ENCODE results near the gene AP2S1. TPM values are rescaled to one million over a fixed set of nuclear protein-coding genes. Genes with fewer than 3 reads are reported as not detected.

The AP2S1 gene
- total RNA-seq, 1 experiment from 2014 or later, result 146 TPM

DNA sequence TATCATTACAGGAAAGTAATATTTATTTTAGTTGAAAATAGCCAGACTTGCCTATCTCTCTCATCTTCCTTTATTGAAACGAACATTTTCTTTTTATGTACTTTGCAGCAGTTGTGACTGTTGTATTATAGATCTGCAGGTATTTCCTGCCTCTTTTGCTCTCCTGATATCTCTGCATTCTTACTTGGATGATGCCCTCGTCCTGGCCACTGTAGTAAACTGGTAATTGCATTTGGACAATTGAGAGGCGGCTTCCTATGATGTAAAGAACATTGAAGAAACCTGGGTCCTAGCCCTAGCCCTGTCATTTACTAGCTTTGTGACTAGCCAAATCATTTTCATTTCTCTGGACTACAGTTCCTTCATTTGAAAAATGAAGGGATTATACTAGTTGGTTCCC is 16.5 kb upstream of the AP2S1 start:
- ChIA-PET POLR2A (interaction anchor here (0.7 kb wide), 1 partner anchor 1739 kb away, joined by 5 read pairs; no protein-coding TSS in a partner anchor), CTCF (interaction anchor here (0.5 kb wide), 1 partner anchor 21 kb away, joined by 15 read pairs; no protein-coding TSS in a partner anchor)
- TF ChIP-seq TCF7L2 (IDR thresholded peaks at IDR 0.05; ENCODE audit: low read depth, low read length), result peak; percentile 86
- TF ChIP-seq, protein P1, sequence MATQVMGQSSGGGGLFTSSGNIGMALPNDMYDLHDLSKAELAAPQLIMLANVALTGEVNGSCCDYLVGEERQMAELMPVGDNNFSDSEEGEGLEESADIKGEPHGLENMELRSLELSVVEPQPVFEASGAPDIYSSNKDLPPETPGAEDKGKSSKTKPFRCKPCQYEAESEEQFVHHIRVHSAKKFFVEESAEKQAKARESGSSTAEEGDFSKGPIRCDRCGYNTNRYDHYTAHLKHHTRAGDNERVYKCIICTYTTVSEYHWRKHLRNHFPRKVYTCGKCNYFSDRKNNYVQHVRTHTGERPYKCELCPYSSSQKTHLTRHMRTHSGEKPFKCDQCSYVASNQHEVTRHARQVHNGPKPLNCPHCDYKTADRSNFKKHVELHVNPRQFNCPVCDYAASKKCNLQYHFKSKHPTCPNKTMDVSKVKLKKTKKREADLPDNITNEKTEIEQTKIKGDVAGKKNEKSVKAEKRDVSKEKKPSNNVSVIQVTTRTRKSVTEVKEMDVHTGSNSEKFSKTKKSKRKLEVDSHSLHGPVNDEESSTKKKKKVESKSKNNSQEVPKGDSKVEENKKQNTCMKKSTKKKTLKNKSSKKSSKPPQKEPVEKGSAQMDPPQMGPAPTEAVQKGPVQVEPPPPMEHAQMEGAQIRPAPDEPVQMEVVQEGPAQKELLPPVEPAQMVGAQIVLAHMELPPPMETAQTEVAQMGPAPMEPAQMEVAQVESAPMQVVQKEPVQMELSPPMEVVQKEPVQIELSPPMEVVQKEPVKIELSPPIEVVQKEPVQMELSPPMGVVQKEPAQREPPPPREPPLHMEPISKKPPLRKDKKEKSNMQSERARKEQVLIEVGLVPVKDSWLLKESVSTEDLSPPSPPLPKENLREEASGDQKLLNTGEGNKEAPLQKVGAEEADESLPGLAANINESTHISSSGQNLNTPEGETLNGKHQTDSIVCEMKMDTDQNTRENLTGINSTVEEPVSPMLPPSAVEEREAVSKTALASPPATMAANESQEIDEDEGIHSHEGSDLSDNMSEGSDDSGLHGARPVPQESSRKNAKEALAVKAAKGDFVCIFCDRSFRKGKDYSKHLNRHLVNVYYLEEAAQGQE (IDR thresholded peaks at IDR 0.05; ENCODE audit: insufficient read depth in 1 of 2, low read depth in 2 of 2, low read length in 1 of 2), result no peak
- H3K27me3 ChIP-seq (ENCODE audit: control insufficient read depth, insufficient read depth, low read length), result no peaks in the 10 kb centered on the region
- no peaks in the 10 kb centered on the region for H3K9me3 ChIP-seq (ENCODE audit: control insufficient read depth, insufficient read depth, low read depth, low read length)
- peak; percentile 22; the same call in 1 of the 2 replicates for ATAC-seq
- peak overlapping the region in 1 of 2 experiments; percentile 5; a peak in 1 of 4 replicates for H3K4me3 ChIP-seq (ENCODE audit: low read depth in 2 of 2, low read length in 2 of 2)
- H3K36me3 ChIP-seq (ENCODE audit: control insufficient read depth, insufficient read depth, low read length), result no peaks in the 10 kb centered on the region
- H3K4me1 ChIP-seq (ENCODE audit: control insufficient read depth, insufficient read depth, low read length), result peaks cover 63% of the 10 kb centered on the region
- in situ Hi-C loops (cut with HindIII; ENCODE audit: low pct_unique_long_range_greater_than_20kb, low sequenced_read_pairs), result no loop called here
- DNase-seq (ENCODE audit: low read depth, low spot score), result no peak
- peak overlapping the region; percentile 94 for H3K27ac ChIP-seq (ENCODE audit: low read length)
- no TSS peak for BruUV-seq (replicated peaks)
- intact Hi-C loops (cut with micrococcal nuclease; ENCODE audit: unreplicated experiment), result loop anchor here (5.0 to 10.0 kb wide), 2 partner anchors 58 to 125 kb away; no protein-coding TSS in a partner anchor

- H3K27me3 ChIP-seq (ENCODE audit: control insufficient read depth, insufficient read depth, low read length), result no peaks in the 10 kb centered on the region
- intact Hi-C loops (cut with micrococcal nuclease; ENCODE audit: unreplicated experiment), result loop anchor here (5.0 to 10.0 kb wide), 2 partner anchors 58 to 126 kb away; no protein-coding TSS in a partner anchor
- CTCF ChIA-PET, result interaction anchor here (0.5 kb wide), 1 partner anchor 22 kb away, joined by 15 read pairs; no protein-coding TSS in a partner anchor
- in situ Hi-C loops (cut with HindIII; ENCODE audit: low pct_unique_long_range_greater_than_20kb, low sequenced_read_pairs), result no loop called here
- DNase-seq (ENCODE audit: low read depth, low spot score) (no peak), ATAC-seq (peak; percentile 70)
- no peaks in the 10 kb centered on the region for H3K9me3 ChIP-seq (ENCODE audit: control insufficient read depth, insufficient read depth, low read depth, low read length)
- peaks cover 63% of the 10 kb centered on the region for H3K4me1 ChIP-seq (ENCODE audit: control insufficient read depth, insufficient read depth, low read length)
- H3K4me3 ChIP-seq (ENCODE audit: low read depth in 2 of 2, low read length in 2 of 2), result peak overlapping the region in 1 of 2 experiments; percentile 5; a peak in 1 of 4 replicates
- TF ChIP-seq POLR2AphosphoS5 (IDR thresholded peaks at IDR 0.05; ENCODE audit: low read depth, low read length), result no peak
- TF ChIP-seq TCF7L2 (IDR thresholded peaks at IDR 0.05; ENCODE audit: low read depth, low read length), result peak; percentile 87
- H3K27ac ChIP-seq (ENCODE audit: low read length), result peak overlapping the region; percentile 94
- no TSS peak for BruUV-seq (replicated peaks)
- H3K36me3 ChIP-seq (ENCODE audit: control insufficient read depth, insufficient read depth, low read length), result peaks cover under 1% of the 10 kb centered on the region; the same call in 1 of the 2 replicates
- POLR2A ChIA-PET, result interaction anchor here (0.6 to 0.7 kb wide), 2 partner anchors 407 to 1739 kb away, joined by 5 to 6 read pairs; no protein-coding TSS in a partner anchor
Observed at GRCh38 chr19:46866407-46867136, 15.9 kb upstream of the AP2S1 start.

DNA sequence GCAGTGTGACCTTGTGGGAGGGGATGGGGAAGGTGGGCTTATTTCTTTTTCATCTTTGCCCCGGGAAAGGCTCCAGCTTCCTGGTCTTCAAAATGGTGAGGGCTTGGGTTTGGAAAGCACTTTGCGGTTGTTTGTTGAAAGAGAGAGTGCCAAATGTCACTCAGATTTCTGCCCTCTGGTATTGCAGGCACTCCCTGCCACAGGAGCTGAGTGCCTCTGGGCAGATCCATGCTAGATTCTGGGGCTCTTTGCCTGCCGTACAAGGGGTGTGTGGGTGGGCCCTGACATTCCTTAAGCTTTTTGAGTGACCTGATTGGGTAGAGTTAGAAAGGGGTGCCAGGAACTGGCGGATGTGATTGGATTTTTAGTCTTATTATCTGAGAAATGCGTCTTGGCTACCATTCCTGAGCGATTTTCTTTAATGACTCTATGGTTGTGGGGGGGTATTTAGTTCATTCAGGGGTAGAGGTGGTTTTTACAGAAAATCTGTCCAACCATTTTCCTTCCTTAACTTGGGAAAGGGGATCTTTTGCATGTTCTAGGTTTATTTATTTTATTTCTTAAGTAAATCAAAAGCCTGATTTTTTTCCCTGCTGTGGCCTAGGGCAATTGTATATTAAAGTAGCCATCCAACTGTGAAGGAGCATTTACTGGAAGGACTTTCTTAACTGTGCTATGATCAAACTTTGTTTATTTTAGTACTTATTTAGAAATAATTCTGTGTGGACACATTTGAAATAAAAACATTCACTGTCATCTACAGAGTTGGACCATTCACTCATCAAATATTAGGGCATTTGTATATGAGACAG is 13.4 kb upstream of the AP2S1 start:
- intact Hi-C loops (cut with micrococcal nuclease; ENCODE audit: unreplicated experiment) (loop anchor here (10.0 kb wide), 1 partner anchor 61 kb away; no protein-coding TSS in a partner anchor), in situ Hi-C loops (cut with HindIII; ENCODE audit: low pct_unique_long_range_greater_than_20kb, low sequenced_read_pairs) (no loop called here)
- Histone ChIP-seq H3K27ac (ENCODE audit: low read length) (peak overlapping the region; percentile 94), H3K36me3 (ENCODE audit: control insufficient read depth, insufficient read depth, low read length) (peaks cover 3% of the 10 kb centered on the region; the same call in 1 of the 2 replicates), H3K4me3 (ENCODE audit: low read depth in 2 of 2, low read length in 2 of 2) (peak overlapping the region; percentile 73 to 89), H3K27me3 (ENCODE audit: control insufficient read depth, insufficient read depth, low read length) (no peaks in the 10 kb centered on the region), H3K4me1 (ENCODE audit: control insufficient read depth, insufficient read depth, low read length) (peaks cover 52% of the 10 kb centered on the region), H3K9me3 (ENCODE audit: control insufficient read depth, insufficient read depth, low read depth, low read length) (no peaks in the 10 kb centered on the region)
- no peak for ATAC-seq
- CTCF ChIA-PET, result no interaction called here
- TSS peak; percentile 39 for BruUV-seq (replicated peaks)
- POLR2A ChIA-PET, result interaction anchor here (0.5 kb wide), 1 partner anchor 248 kb away, joined by 15 read pairs; no protein-coding TSS in a partner anchor
- TF ChIP-seq TCF7L2 (IDR thresholded peaks at IDR 0.05; ENCODE audit: low read depth, low read length) (peak; percentile 50), SIN3A (IDR thresholded peaks at IDR 0.05; ENCODE audit: borderline replicate concordance, insufficient read depth, low read depth, low read length) (0 out of 2 replicates have a peak, but pooled peaks have one; percentile 39), POLR2AphosphoS5 (IDR thresholded peaks at IDR 0.05; ENCODE audit: low read depth, low read length) (no peak)
- DNase-seq (ENCODE audit: low read depth, low spot score), result no peak

Measured in Panc1 (cell line).